WERI-Rb-1 (cell line): Measurements from ENCODE around the gene RPL6.
A peak's percentile ranks its signal among the peaks of the same experiment; 100 is the strongest.
"Not testable (repeated sequence)": the region's sequence is repeated elsewhere in the genome, so short reads cannot be mapped to it uniquely, and the experiment has no call there.

Experiments
- DNase-seq: peaks from one replicate; pipeline ENCODE4 v3.0.0-alpha.2; 2020
- H3K27ac ChIP-seq: fragments of 250-450 bp; sonication (Bioruptor Pico); 2 replicates; pipeline ENCODE4 v1.5.1; 2020; ENCODE audit warnings: mild to moderate bottlenecking, moderate library complexity
- H3K27me3 ChIP-seq: fragments of 250-450 bp; sonication (Bioruptor Pico); 2 replicates; pipeline ENCODE4 v1.5.1; 2021; ENCODE audit warnings: mild to moderate bottlenecking, low read depth, moderate library complexity; ENCODE audit not compliant: insufficient read depth, severe bottlenecking
- H3K36me3 ChIP-seq: fragments of 250-450 bp; sonication (Bioruptor Pico); 2 replicates; pipeline ENCODE4 v1.5.1; 2020; ENCODE audit warnings: mild to moderate bottlenecking, moderate library complexity
- H3K4me3 ChIP-seq: 2 replicates; pipeline ENCODE4 v1.5.1; 2011; ENCODE audit warnings: low read depth, mild to moderate bottlenecking, control low read depth, low read length
- H3K9me3 ChIP-seq: fragments of 250-450 bp; sonication (Bioruptor Pico); 2 replicates; pipeline ENCODE4 v1.5.1; 2021; ENCODE audit warnings: mild to moderate bottlenecking, moderate library complexity; ENCODE audit not compliant: severe bottlenecking
- CTCF ChIP-seq: IDR thresholded peaks from 2 replicates; pipeline ENCODE4 v1.5.1; 2011; ENCODE audit warnings: low read depth, mild to moderate bottlenecking, control low read depth, inconsistent platforms, low read length

RPL6 gene

GRCh38 chr12:112421363-112421762 is 12.0 kb upstream of the RPL6 start:
- Histone ChIP-seq H3K36me3 (no peaks in the 10 kb centered on the region), H3K4me3 (no peak overlapping the region), H3K9me3 (no peaks in the 10 kb centered on the region), H3K27ac (no peak overlapping the region), H3K27me3 (no peaks in the 10 kb centered on the region)
- TF ChIP-seq CTCF = no peak
- DNase-seq = no peak

GRCh38 chr12:112420740-112421139 is 11.3 kb upstream of the RPL6 start:
- Histone ChIP-seq H3K4me3 (no peak overlapping the region), H3K27me3 (no peaks in the 10 kb centered on the region)
- no peak for DNase-seq

GRCh38 chr12:112419297-112420133 is 10.1 kb upstream of the RPL6 start:
- Histone ChIP-seq H3K36me3 (no peaks in the 10 kb centered on the region), H3K27me3 (no peaks in the 10 kb centered on the region), H3K9me3 (no peaks in the 10 kb centered on the region), H3K4me3 (peak overlapping the region; percentile 97), H3K27ac (peak overlapping the region; percentile 86)
- TF ChIP-seq CTCF = no peak
- no peak for DNase-seq

More at GRCh38 chr12:112420740-112421139, 11.3 kb upstream of the RPL6 start:
- H3K27ac ChIP-seq = no peak overlapping the region
- H3K9me3 ChIP-seq = no peaks in the 10 kb centered on the region
- H3K36me3 ChIP-seq = no peaks in the 10 kb centered on the region
- no peak for TF ChIP-seq CTCF

- peak within 1 kb of the TSS; percentile 86 for H3K27ac ChIP-seq
- H3K36me3 ChIP-seq = no peaks in the 10 kb centered on the region
- H3K27me3 ChIP-seq = no peaks in the 10 kb centered on the region
- DNase-seq = peak; percentile 89
- peak; percentile 63 for TF ChIP-seq CTCF
- peak within 1 kb of the TSS; percentile 97 for H3K4me3 ChIP-seq
- no peaks in the 10 kb centered on the region for H3K9me3 ChIP-seq
Observed at GRCh38 chr12:112418608-112419296, 9.3 kb upstream of the RPL6 start, which contains the start of gene PTPN11. Gene PTPN11, plus strand, starts transcription at chr12:112418947. Its CDS starts 165 bp downstream, at chr12:112419112.

GRCh38 chr12:112418273-112418607 is 8.8 kb upstream of the RPL6 start:
- no peak for TF ChIP-seq CTCF
- Histone ChIP-seq H3K27ac (peak overlapping the region; percentile 86), H3K36me3 (no peaks in the 10 kb centered on the region), H3K4me3 (peak overlapping the region; percentile 97), H3K9me3 (no peaks in the 10 kb centered on the region), H3K27me3 (no peaks in the 10 kb centered on the region)
- DNase-seq = no peak

- H3K27me3 ChIP-seq, H3K4me3 ChIP-seq, H3K27ac ChIP-seq, H3K36me3 ChIP-seq, DNase-seq, H3K9me3 ChIP-seq: not testable (repeated sequence)
Observed at GRCh38 chr12:112415457-112415856, 6.1 kb upstream of the RPL6 start.
